Measurements from ENCODE around the gene CAMK2D. TPM values are rescaled to one million over a fixed set of nuclear protein-coding genes. Genes with fewer than 3 reads are reported as not detected.
"Not testable (repeated sequence)": the region's sequence is repeated elsewhere in the genome, so short reads cannot be mapped to it uniquely, and the experiment has no call there.

The CAMK2D gene
- total RNA-seq, 1 experiment from 2014 or later: 9.0 TPM

GRCh38 chr4:113707048-113707447 is 54.5 kb downstream of the CAMK2D start:
- H3K4me3 Mint-ChIP-seq: no peak overlapping the region
- H3K23ac ChIP-seq (ENCODE audit: insufficient read length, low read depth, low read length): no peak overlapping the region
- TF ChIP-seq CTCF (conservative IDR thresholded peaks at IDR 0.05): no peak
- no peak for DNase-seq
- no peak overlapping the region for H4K5ac ChIP-seq (ENCODE audit: insufficient read length, low read depth, low read length)
- H3K79me1 ChIP-seq (ENCODE audit: insufficient read depth, low read depth, low read length, poor library complexity, severe bottlenecking): no peaks in the 10 kb centered on the region
- H4K20me1 ChIP-seq (ENCODE audit: control insufficient read depth, insufficient read depth, insufficient read length): no peaks in the 10 kb centered on the region
- no peaks in the 10 kb centered on the region for H3K9me3 Mint-ChIP-seq
- no peak overlapping the region for H2BK120ac ChIP-seq (ENCODE audit: low read depth, low read length, poor library complexity, severe bottlenecking)
- no peak overlapping the region for H3K4me2 ChIP-seq (ENCODE audit: insufficient read depth, insufficient read length, low read length)
- no peak overlapping the region for H2BK15ac ChIP-seq (ENCODE audit: low read depth, low read length)
- H4K8ac ChIP-seq (replicated peaks; ENCODE audit: insufficient read length, low read depth, low read length): no peak overlapping the region
- no peak overlapping the region for H3K14ac ChIP-seq (ENCODE audit: insufficient read depth, low read length)
- H2BK5ac ChIP-seq (ENCODE audit: insufficient read length, low read length): no peak overlapping the region
- H3K23me2 ChIP-seq (ENCODE audit: insufficient read length, low read depth, low read length, poor library complexity, severe bottlenecking): no peaks in the 10 kb centered on the region
- H3K36me3 Mint-ChIP-seq (ENCODE audit: insufficient read depth in 1 of 3, low read depth in 3 of 3): no peaks in the 10 kb centered on the region
- H3K4me1 ChIP-seq (ENCODE audit: insufficient read depth, low read length): no peaks in the 10 kb centered on the region
- no peak overlapping the region for H3T11ph ChIP-seq (ENCODE audit: low read length)
- H3K27ac Mint-ChIP-seq: no peak overlapping the region
- no peak overlapping the region for H3K4ac ChIP-seq (ENCODE audit: low read depth, low read length)
- no peak overlapping the region for H3K9ac ChIP-seq (ENCODE audit: extremely low read depth, insufficient read length, low read length)
- WGBS (ENCODE audit: extremely low coverage, insufficient read length, low lambda C conversion rate): no CpG with 5 or more reads among the region's 2 CpGs
- no peak overlapping the region for H2BK20ac ChIP-seq (ENCODE audit: low read depth, low read length, poor library complexity, severe bottlenecking)
- no peak overlapping the region for H3K18ac ChIP-seq (ENCODE audit: insufficient read length, low read depth, low read length)
- no peak overlapping the region for H3K56ac ChIP-seq (ENCODE audit: insufficient read length, low read depth, low read length)
- H4K91ac ChIP-seq (ENCODE audit: insufficient read length, low read depth, low read length): no peak overlapping the region
- no peaks in the 10 kb centered on the region for H3K79me2 ChIP-seq (ENCODE audit: insufficient read depth, low read length)
- no peak overlapping the region for H2AFZ ChIP-seq (ENCODE audit: low read length)
- H2AK5ac ChIP-seq (ENCODE audit: insufficient read length, low read length): no peak overlapping the region
- H3K27me3 Mint-ChIP-seq (ENCODE audit: low read depth): no peaks in the 10 kb centered on the region
- no peaks in the 10 kb centered on the region for H3K9me3 ChIP-seq (ENCODE audit: control insufficient read depth, low read depth, low read length)
- no peaks in the 10 kb centered on the region for H3K27me3 ChIP-seq (ENCODE audit: insufficient read depth, low read length)
- no peak overlapping the region for H2BK12ac ChIP-seq (ENCODE audit: insufficient read length, low read depth, low read length)
- no peak overlapping the region for H3K27ac ChIP-seq (ENCODE audit: insufficient read length, low read depth, low read length)
- peaks cover 0 to 5% of the 10 kb centered on the region in 2 experiments; a peak in 1 of 4 replicates for H3K4me1 Mint-ChIP-seq

- not testable (repeated sequence) for H3K23me2 ChIP-seq (ENCODE audit: insufficient read length, low read depth, low read length, poor library complexity, severe bottlenecking); H4K91ac ChIP-seq (ENCODE audit: insufficient read length, low read depth, low read length); H3K18ac ChIP-seq (ENCODE audit: insufficient read length, low read depth, low read length); H3K4me1 Mint-ChIP-seq; H2BK5ac ChIP-seq (ENCODE audit: insufficient read length, low read length); H3K4me3 Mint-ChIP-seq; H2BK20ac ChIP-seq (ENCODE audit: low read depth, low read length, poor library complexity, severe bottlenecking); H3K4me1 ChIP-seq (ENCODE audit: insufficient read depth, low read length); H4K5ac ChIP-seq (ENCODE audit: insufficient read length, low read depth, low read length); H2AFZ ChIP-seq (ENCODE audit: low read length); H4K8ac ChIP-seq (replicated peaks; ENCODE audit: insufficient read length, low read depth, low read length); H3K9me3 Mint-ChIP-seq; H3K27me3 ChIP-seq (ENCODE audit: insufficient read depth, low read length); H3T11ph ChIP-seq (ENCODE audit: low read length); H3K56ac ChIP-seq (ENCODE audit: insufficient read length, low read depth, low read length); H3K27ac ChIP-seq (ENCODE audit: insufficient read length, low read depth, low read length); H3K23ac ChIP-seq (ENCODE audit: insufficient read length, low read depth, low read length); H3K4me2 ChIP-seq (ENCODE audit: insufficient read depth, insufficient read length, low read length); H2BK120ac ChIP-seq (ENCODE audit: low read depth, low read length, poor library complexity, severe bottlenecking); H3K4ac ChIP-seq (ENCODE audit: low read depth, low read length); H2BK15ac ChIP-seq (ENCODE audit: low read depth, low read length); H3K9ac ChIP-seq (ENCODE audit: extremely low read depth, insufficient read length, low read length); H2BK12ac ChIP-seq (ENCODE audit: insufficient read length, low read depth, low read length); H3K79me2 ChIP-seq (ENCODE audit: insufficient read depth, low read length); H3K27ac Mint-ChIP-seq; H3K9me3 ChIP-seq (ENCODE audit: control insufficient read depth, low read depth, low read length); H3K27me3 Mint-ChIP-seq (ENCODE audit: low read depth); H3K79me1 ChIP-seq (ENCODE audit: insufficient read depth, low read depth, low read length, poor library complexity, severe bottlenecking); H2AK5ac ChIP-seq (ENCODE audit: insufficient read length, low read length); H3K36me3 Mint-ChIP-seq (ENCODE audit: insufficient read depth in 1 of 3, low read depth in 3 of 3); H4K20me1 ChIP-seq (ENCODE audit: control insufficient read depth, insufficient read depth, insufficient read length); H3K14ac ChIP-seq (ENCODE audit: insufficient read depth, low read length)
- DNase-seq: peak; percentile 29
- no CpG with 5 or more reads among the region's 6 CpGs for WGBS (ENCODE audit: extremely low coverage, insufficient read length, low lambda C conversion rate)
Measured at GRCh38 chr4:113705097-113705496, 56.4 kb downstream of the CAMK2D start.
